ENCODE measurements around the gene DPH1.
"Not testable (repeated sequence)": the region's sequence is repeated elsewhere in the genome, so short reads cannot be mapped to it uniquely, and the experiment has no call there.

Gene DPH1

DNA sequence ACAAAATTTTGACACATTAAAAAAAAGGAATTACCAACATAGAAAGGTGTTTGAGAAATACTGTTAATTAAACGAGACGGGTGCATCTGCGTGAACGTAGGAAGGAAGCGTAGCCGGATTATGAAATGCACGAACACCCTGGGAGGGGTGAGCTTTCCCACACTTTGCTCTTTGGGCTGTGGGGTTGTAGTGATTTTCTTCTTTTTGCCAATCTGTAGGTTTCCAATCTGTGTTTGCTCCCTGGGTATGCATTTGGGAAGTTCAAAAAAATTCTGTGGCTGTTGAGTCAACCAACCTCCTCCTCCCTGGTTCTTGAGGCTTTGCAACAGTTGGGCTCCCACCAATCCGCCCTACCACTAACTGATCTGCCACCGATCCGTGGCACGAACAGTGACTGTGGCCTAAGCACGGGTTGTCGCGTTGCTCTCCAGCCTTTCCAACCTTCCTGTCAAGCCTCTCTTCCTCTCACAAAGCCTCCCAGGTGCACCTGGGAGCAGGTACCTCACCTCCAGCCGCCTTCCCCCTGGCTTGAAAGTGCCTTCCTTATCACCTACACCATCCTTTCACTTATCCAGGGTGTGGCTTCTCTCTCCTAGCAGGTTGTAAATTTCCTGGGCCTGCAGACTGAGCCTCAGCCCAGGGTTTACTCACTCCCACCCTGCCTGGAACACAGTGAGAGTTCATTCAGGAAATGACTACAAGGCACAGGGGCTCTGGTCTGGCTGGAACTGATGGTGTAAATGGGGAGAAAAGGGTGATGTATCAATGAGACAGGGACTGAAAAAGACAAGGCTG lies 21.4 kb upstream of the DPH1 start:
- DNase-seq (ENCODE audit: low read depth in 2 of 2), result no peak

DNA sequence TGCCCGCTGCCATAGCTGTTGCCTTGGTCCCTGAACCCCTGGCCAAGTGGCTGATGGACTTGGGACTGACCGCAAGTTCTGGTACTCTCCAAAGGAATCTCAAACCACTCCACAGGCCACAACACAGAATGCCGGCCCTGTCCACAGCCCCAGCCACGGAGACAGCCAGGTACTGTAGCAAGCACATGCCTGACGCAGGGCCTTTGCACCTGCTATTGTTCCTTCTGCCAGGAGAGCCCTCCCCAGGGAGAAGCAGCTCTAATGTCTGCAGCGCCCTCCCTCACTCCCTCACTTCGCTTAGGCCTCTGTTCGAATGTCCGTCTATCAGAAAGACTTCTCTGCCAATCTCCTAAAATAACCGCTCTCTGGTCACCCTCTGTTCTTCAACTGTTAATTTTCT lies 20.2 kb upstream of the DPH1 start:
- no peak for DNase-seq (ENCODE audit: low read depth in 2 of 2)

DNA sequence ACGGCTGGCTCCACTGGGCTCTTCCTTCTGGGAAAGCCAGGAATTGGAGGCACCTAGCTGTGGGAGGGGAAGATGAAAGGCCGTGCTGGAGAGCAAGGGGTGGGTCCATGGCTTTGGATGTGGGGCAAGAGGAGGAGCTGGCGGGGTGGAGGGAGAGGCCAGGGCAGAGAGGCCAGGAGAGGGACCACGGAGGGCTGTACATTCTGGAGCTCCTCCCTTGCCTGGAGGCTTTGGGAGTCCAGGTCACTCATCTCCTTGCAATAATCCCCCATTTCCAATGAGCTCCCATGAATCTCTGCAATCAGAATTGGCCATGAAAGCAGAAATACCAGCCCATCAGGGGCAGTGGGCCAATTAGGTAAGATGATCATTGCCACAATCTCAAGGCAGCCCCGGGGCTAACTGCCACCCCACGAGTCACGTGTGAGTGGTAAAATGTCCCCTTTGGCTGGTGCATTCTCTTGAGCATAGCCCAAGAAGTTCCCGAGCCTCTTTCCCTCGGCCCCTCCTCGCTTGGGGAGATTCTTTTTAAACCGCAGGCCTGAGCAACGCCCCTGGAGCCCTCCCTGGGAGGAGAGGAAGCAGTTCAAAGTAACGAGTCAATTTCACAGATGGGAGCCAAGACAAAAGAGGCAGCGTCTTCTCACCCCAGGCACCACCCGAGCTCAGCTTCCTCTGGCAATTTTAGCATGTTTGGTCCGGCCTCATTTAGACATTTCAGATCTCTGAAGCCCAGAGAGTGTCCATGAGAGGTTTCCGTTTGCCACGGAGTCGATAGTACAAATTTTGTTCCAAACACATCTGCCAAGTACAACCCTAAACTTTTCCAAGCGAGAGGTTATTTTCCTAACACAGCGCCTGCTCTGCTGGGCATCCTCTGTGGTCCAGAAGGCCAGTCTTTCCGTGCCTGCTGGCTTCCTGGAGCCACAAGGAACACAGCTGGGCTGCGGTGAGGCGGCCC lies 18.3 kb upstream of the DPH1 start:
- no peak for DNase-seq (ENCODE audit: low read depth in 2 of 2)

DNA sequence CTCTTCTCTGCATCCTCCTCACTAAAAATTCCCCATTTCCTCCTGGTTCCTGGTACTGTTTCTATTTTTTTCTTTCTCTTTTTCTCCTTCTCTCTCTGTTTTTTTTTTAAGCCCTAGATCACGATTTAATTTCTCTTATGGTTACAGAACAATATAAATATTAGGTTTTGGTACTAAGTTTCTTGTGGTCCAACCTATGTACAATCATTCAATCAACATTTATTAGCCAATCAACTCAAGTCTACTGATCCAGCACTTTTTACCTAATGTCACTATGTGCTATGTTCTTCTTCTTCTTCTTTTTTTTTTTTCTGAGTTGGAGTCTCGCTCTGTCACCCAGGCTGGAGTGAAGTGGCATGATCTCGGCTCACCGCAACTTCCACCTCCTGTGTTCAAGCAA lies 17.5 kb upstream of the DPH1 start:
- DNase-seq (ENCODE audit: low read depth in 2 of 2), result no peak

DNA sequence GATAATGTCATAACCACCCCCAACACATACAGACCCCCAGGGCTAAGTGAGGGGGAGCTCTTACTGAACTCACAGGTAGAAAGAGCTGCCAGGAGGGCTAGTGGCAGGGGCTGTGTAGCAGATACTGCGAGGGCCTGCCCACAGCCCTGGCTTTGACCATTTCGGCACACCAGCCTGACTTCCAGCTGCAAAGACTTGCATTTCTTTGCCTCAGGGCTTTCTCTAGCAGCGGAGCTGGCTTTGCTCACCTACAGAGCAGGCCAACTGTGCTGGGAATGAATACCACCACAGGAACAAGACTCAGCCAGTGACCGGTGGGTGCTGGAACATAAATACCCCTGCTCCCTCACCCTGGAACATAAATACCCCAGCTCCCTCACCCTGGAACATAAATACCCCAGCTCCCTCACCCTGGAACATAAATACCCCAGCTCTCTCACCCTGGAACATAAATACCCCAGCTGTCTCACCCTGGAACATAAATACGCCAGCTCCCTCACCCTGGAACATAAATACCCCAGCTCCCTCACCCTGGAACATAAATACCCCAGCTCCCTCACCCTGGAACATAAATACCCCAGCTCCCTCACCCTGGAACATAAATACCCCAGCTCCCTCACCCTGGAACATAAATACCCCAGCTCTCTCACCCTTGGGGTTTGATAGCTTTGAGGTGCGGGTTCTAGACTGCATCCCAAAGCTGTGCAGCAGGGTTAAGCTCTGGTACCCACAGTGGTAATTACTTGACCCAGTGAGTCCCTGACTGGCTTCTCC lies 16.5 kb upstream of the DPH1 start:
- DNase-seq (ENCODE audit: low read depth in 2 of 2), result not testable (repeated sequence)

DNA sequence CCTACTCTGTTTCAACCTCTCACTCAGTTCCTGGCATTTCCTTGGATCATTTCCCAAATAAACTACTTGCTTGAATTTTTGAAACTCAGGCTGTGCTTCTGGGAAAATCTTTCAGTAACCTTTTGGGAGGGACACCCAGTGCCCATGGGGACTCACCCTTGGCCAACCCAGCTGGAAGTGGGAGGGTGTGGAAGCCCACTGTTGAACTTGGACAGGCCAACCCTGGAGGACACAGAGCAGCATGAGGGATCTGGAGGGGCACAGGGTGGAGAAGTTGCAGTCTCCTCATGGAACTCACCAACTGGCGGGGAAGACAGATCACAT lies 16.0 kb upstream of the DPH1 start:
- DNase-seq (ENCODE audit: low read depth in 2 of 2), result no peak

DNA sequence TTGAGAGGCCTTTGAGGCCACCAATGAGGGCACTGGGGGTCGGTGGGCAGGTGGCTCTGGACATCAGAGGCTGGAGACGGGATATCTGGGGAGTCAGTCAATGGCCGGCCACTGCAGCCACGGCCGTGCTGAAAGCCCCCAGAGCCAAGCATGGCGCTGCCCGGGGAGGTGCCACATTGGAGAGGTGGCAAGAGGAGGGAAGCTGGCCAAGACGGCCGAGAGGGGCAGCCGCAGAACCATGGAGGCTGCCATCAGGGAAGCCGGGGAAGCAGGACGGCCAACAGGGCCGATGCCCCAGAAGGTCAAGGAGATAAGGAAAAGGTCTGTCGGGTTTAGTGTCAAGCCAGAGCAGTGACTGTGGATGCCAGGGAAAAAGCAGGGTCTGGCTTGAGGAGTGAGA lies 14.6 kb upstream of the DPH1 start:
- DNase-seq (ENCODE audit: low read depth in 2 of 2), result no peak

DNA sequence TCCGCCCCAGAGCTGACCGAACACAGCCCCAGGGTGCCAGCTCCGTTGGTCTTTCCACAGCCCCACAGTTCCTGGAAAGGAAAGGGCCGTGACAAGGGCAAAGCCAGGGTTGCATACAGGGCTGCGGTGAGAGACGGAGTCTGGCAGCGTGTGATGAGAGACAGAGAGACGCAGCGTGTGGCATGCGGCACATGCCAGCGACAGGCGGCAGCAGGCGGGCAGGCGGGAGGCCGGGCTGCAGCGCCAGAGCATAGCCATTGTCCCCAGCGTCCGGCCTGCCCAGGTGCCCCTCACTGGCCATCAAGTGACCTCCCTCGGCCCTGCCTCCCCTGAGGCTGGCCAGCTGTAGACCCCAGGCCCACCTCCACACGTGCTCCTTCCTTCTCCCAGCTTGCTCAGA lies 13.5 kb upstream of the DPH1 start:
- DNase-seq (ENCODE audit: low read depth in 2 of 2), result no peak

DNA sequence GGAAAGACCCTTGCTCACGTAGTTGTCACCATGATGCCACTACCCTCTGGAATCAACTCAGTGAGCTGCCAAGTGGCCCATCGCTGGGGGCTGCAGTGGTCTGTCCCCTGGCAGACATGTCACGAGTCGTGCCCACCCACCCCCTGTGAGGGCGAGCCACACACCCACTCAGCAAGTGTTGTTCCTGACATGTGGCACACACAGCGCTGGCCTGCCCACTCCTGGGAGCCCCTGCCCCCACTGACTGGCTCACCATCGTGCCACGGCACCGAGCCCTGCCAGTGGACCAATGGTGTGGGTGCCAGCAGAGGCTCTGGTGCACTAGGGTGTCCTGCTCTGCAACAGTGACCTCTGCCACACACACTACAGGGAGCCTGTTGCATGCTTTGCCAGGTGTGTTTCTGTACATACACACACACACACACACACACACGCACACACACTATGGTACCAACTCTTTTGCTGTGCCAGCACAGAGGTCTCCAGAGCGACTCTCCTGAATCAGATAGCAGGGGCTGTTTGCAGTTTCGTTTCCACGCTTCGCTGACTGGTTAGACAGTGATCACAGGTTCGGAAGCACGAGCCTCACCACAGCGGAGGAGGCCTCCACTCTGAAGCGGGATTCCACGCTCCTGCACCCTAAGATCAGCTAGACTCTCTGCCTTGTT lies 12.5 kb upstream of the DPH1 start:
- DNase-seq (ENCODE audit: low read depth in 2 of 2), result no peak

DNA sequence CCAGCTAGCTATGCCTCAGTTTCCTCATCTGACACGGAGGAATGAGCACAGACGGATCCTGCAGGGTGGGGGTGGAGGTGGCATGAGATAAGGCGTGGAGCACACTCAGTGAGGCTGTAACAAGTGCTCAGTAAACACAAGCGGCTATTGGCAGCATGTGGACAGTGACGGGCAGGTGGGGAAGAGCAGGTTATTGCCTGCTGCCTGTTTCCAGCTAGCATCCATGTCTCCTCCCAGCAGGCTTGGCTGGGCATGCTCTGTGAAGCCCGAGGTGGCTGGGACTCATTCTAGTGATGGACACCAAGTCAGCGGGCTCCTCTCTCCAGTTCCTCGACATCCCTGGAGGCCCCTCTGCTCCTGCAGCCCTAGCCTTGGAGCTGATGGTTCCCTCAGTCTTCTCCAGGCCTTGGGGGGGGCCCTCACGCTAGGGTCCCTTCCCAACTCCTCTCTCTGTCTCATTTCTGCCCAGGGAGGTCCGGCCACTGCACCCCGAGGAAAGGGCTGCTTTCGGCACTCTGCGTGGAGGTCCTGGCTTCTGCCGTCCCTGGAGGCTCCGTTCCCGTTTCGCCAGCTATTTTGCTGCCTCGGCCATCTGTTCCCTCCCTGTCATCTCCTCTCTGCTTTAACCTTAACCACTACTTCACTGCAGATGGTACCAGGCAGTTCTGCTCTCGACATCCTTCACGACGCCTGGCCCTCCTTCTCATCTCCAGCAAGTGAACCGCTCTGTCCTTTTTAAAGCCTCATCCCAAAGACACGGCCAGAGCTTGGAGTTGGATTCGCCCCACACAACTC lies 11.0 kb upstream of the DPH1 start:
- no peak for DNase-seq (ENCODE audit: low read depth in 2 of 2)

DNA sequence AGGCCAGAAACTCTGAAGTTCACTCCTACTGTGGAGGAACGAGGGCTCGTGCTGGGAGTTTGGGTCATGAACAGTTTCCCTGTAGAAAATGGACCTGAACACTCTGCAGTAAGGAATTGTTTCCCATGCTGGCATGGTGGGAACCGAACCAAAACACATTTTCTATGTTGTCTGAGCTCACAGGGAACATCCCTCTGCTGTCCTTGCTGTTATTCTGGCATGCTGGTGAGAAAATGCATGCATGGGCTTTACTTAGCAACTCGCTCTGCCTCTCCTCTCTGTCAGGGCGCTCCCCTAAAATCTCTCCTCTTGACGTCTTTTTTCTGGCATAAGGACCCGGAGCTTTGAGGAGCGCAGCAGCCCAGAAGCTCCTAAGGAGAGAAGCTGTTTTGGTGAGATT lies 10.2 kb upstream of the DPH1 start:
- DNase-seq (ENCODE audit: low read depth in 2 of 2), result no peak

DNA sequence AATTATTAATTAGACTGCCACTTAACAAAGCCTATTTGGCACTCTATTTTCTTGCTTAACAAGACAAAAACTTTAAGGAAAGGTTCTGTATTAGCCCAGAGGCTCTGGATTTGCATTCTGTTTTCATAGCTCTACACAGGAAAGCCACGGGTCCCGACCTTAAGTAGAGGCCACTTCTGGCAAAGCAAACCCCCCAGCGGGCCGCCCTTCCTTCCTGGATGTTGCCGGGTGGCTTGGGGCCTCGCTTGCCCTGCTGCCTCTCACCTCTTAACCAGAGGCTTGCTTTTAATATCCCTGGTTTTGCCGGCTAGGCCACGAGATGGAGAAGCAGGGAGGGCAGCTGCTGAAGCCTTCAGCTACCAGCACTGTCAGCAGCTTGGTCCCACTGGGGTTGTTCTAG lies 9.2 kb upstream of the DPH1 start:
- DNase-seq (ENCODE audit: low read depth in 2 of 2), result no peak

DNA sequence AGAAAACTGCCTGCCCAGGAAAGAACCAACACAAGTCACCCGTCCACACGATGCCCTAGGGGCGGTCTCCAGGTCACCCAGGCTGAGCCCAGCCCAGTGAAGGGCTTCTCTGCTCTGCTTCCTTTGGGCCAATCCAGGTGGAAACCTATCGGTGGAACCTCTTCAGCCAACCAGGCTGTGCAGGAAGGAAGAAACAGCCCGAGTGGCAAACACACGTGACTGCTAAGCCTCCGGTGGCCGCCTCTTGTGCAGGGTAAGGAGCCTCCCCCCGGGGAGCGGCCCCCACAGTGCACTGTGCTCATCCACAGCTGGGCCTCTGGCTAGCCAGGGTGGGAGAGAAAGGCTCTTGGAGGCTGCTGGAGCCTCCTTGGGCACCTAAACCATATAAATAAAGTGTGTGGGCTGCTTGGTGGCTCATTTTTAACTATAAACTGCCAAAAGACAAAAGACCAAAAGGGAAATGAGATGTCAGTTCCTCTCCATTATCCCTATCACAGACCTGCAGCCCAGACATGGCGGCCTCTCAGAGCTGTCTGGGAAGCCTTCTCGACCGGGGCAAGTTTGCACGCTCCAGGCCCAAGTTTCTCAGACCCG lies 7.2 kb upstream of the DPH1 start:
- DNase-seq (ENCODE audit: low read depth in 2 of 2), result no peak

DNA sequence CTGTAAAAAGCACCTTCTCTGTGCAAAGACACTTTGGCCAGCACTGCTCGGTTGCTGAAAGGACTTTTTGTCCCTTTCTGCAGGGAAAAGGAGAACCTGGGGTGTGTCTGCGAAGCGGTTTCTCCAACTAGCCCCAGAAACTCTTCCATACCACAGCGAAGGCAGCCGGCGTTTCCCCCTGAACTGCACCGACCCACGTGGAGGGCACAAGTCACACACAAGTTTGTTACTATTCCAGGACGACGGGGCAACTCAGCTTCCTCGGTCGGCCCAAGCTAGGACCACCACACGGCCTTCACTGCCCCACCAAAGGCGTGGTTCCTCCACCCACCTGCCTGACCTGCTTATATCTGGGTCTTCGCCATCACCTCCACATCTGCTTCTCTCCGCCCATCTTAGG lies 6.7 kb upstream of the DPH1 start:
- DNase-seq (ENCODE audit: low read depth in 2 of 2), result no peak

DNA sequence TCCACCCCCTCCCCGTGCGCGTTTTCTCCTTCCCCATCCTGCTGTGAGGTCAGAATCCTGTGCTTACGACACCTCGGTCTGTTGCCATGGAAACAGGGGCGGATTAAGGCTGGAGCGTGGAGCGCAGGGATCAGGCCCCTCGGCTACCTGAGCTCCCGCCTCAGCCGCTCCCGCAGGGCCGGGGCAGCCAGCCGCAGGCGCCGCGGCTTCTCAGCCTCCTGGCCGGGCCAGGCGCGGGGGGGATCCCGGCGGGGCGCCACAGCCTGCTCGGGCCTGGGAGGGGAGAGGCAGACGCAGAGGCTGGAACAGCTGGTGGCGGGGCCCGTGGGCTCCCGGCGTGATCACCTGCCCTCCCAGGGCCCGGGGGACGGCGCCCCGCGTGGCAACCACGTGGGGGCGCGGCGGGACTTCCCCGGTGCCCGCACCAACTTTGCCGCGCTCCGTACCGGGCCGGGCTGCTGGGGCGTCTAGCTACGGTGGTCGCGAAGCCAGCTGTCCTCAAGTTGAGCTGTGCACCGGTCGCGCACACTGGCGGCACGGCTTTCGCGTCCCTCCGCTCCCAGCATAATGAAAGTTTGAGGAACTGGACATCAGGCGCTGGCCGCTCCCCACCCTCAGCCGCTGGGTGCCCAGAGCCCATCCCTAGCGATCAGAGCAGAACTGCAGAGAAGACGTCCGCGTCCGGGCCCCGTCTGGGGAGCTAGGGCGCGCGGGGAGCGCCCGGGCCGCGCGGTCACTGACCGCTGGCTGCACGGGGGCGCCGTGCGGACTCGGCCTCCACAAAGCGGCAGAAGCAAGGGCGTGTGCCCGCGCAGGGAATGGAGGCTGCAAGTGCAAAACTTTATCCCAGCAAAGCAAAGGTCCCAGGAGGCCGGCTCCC lies 6.0 kb upstream of the DPH1 start:
- DNase-seq (ENCODE audit: low read depth in 2 of 2), result no peak

DNA sequence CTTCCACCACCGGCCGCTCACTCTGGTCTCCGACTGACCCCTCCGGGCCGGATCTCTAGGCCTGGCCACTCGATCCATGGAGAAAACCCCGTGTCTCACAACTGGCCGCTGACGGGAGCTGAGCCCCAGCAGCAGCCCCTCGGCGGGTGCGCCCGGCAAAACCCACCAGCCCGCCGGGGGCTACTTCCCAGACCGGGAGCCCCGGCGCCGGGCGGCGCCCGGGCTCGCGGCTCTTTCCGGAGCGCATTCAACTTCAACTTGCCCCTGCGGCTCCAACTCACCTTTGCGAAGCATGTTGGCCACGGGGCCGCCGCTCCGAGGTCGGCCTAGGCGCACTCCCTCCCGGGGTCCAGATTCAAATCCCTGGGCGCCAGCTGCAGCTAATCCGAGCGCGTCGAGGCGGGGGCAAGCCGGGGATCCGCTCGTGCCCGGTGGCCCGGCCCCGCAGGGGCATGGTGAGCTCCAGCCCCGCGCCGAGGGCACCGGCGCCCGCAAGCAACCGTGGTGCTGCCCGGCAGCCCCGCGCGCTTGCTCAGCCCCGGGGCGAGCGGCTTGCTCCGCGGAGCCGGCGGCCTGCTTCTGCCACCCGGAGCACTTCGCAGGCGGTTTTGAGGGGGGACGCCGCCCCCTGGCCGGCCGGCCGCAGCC lies 5.3 kb upstream of the DPH1 start:
- DNase-seq (ENCODE audit: low read depth in 2 of 2), result no peak

DNA sequence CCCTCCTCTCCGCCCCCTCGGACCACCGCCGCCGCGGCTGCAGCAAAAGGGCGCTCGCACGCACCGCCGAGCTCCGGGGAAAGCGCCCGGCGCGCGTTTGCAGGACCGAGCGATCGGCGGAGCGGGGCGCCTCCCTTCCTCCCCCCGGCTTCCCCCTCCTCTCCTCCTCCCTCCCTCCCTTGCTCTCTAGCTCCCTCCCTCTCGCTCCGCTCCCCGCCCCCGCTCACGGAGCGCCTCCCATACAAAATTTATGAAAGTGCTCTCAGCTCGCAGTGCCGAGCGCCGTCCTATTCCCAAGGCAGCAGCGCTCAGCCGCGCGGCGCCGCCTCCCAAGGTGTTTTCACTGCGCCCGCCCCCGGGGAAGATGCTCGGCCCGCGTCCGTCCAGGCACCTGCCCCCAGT lies 4.7 kb upstream of the DPH1 start, which contains the start of gene RTN4RL1:
TSS of gene RTN4RL1 (minus strand) at position 115 of the 402 bp plus-strand sequence. CDS start 469 bp downstream, outside the sequence.
- peak; percentile 48 to 60 for DNase-seq (ENCODE audit: low read depth in 2 of 2)

DNA sequence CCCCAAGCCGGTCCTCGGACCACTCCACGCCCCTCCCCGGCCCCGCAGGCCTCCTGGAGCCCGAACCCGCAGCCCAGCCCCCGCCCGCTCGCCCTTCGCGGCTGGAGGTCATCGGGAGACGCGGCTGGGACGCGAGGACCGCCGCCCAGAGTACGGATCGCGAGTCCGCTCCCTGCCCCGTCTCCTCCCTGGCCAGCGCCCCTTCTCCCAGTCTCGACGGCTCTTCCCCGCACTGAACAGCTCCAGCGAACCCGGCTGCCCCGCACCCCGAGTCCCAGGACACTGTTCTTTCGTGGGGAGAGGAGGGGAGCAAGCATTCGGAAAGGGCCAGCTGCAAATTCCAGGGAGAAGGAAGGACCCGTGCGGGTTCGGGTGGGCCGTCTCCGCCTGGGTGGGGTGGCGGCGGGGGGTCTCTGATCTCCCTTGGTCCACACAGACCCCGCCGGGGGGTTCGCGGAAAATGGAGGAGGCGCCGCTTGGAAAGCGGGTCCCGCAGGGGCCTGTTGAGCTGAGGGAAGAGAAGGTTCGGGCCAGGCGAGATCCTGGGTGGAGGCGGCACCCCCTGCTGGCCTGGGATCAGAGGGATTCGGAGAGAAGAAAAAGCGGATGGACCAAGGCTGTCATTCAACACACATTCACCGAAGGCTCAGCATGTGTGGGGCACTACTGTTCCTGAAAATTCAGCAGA lies 4.2 kb upstream of the DPH1 start:
- DNase-seq (ENCODE audit: low read depth in 2 of 2), result no peak

Data from activated CD8-positive, alpha-beta memory T cell treated with anti-CD3 and anti-CD28 coated beads for 4 hours (primary cell).